Naive thymus-derived CD4-positive, alpha-beta T cell (primary cell): ENCODE data around the gene AQP5. TPM values are rescaled to one million over a fixed set of nuclear protein-coding genes. Genes with fewer than 3 reads are reported as not detected.
A peak's percentile ranks its signal among the peaks of the same experiment; 100 is the strongest.

ENCODE experiments used
- ATAC-seq: fragments of 150-1000 bp; cut with Tn5 transposase; 2 replicates; pipeline ENCODE4 v1.10.0; 2021; ENCODE audit warnings: mild to moderate bottlenecking, moderate library complexity
- CTCF ChIA-PET: fragments of 350-600 bp; sonication (Branson Sonifier 250); formaldehyde crosslinking; loops from one replicate; lab custom pipeline; 2021; ENCODE audit warnings: antibody characterized with exemption; lab: Charles Lee
- POLR2A ChIA-PET: fragments of 350-600 bp; sonication (Branson Sonifier 250); formaldehyde crosslinking; loops from one replicate; lab custom pipeline; 2021; ENCODE audit warnings: antibody characterized with exemption, inconsistent platforms; lab: Charles Lee
- DNase-seq, 9 donors: peaks; one replicate each; pipeline versions ENCODE4 v3.0.0 to v3.0.0-alpha.2; 2020 to 2022; ENCODE audit warnings: mixed read lengths in 1 of 9
- H3K27ac ChIP-seq: one replicate; pipeline ENCODE4 v1.7.0; 2013; ENCODE audit warnings: mild to moderate bottlenecking, low read depth, low read length, moderate library complexity
- H3K27me3 ChIP-seq, 2 donors: one replicate each; pipeline ENCODE4 v1.7.0; 2013; ENCODE audit warnings: low read length in 2 of 2, mild to moderate bottlenecking in 2 of 2, moderate library complexity in 2 of 2; ENCODE audit not compliant: control insufficient read depth in 2 of 2, insufficient read depth in 2 of 2
- H3K36me3 ChIP-seq, 3 experiments: 1 replicate in 2 of 3; 2 replicates in 1 of 3; pipeline ENCODE4 v1.7.0; 2013; ENCODE audit warnings: low read length in 3 of 3, mild to moderate bottlenecking in 3 of 3, moderate library complexity in 1 of 3; ENCODE audit not compliant: insufficient read depth in 3 of 3, control insufficient read depth in 2 of 3
- H3K4me1 ChIP-seq, 2 donors: one replicate each; pipeline ENCODE4 v1.7.0; 2013; ENCODE audit warnings: low read length in 2 of 2, mild to moderate bottlenecking in 2 of 2, moderate library complexity in 1 of 2; ENCODE audit not compliant: control insufficient read depth in 2 of 2, insufficient read depth in 2 of 2
- H3K4me3 ChIP-seq: 2 replicates; pipeline ENCODE4 v1.7.0; 2013; ENCODE audit warnings: mild to moderate bottlenecking, low read length
- H3K9me3 ChIP-seq, 3 experiments: 1 replicate in 2 of 3; 2 replicates in 1 of 3; pipeline ENCODE4 v1.7.0; 2013; ENCODE audit warnings: low read length in 3 of 3; ENCODE audit not compliant: control insufficient read depth in 2 of 3
- H3K27ac Mint-ChIP-seq, 9 donors: one replicate each; pipeline ENCODE4 v1.8.0; 2020 to 2022; ENCODE audit warnings: mixed read lengths in 9 of 9, mild to moderate bottlenecking in 8 of 9, moderate library complexity in 5 of 9, inconsistent platforms in 2 of 9
- H3K27me3 Mint-ChIP-seq, 5 donors: one replicate each; pipeline ENCODE4 v1.8.0; 2021 to 2022; ENCODE audit warnings: mixed read lengths in 5 of 5, mild to moderate bottlenecking in 1 of 5
- H3K36me3 Mint-ChIP-seq, 5 donors: one replicate each; pipeline ENCODE4 v1.8.0; 2020 to 2022; ENCODE audit warnings: mixed read lengths in 5 of 5, mild to moderate bottlenecking in 3 of 5, inconsistent platforms in 1 of 5
- H3K4me1 Mint-ChIP-seq, 7 donors: one replicate each; pipeline ENCODE4 v1.8.0; 2020 to 2022; ENCODE audit warnings: mixed read lengths in 7 of 7, mild to moderate bottlenecking in 3 of 7, inconsistent platforms in 1 of 7
- H3K4me3 Mint-ChIP-seq, 10 donors: one replicate each; pipeline ENCODE4 v1.8.0; 2020 to 2022; ENCODE audit warnings: mild to moderate bottlenecking in 10 of 10, mixed read lengths in 10 of 10, moderate library complexity in 6 of 10, inconsistent platforms in 2 of 10
- H3K9me3 Mint-ChIP-seq, 11 donors: one replicate each; pipeline ENCODE4 v1.8.0; 2020 to 2022; ENCODE audit warnings: mixed read lengths in 11 of 11, mild to moderate bottlenecking in 4 of 11, inconsistent platforms in 1 of 11, moderate library complexity in 1 of 11
- intact Hi-C, 2 donors: fragments of 100-400 bp; cut with micrococcal nuclease; formaldehyde crosslinking; loops; one replicate each; pipeline ENCODE4 v1.15.1; 2023
- polyA plus RNA-seq, 2 donors: library from polyadenylated mRNA; unstranded; fragments of 300-500 nt; fragmentation: Illumina TruSeq; gene quantifications; one replicate each; pipeline ENCODE4 v1.2.3, GENCODE V29; 2021
- total RNA-seq, 6 experiments: library from RNA in 5 of 6; stranded (reverse) in 5 of 6; gene quantifications; 1 replicate in 5 of 6; 2 replicates in 1 of 6; pipeline ENCODE4 v1.2.3 and lab custom pipeline; 2021 to 2026

AQP5 gene
- total and polyA plus RNA-seq, 7 experiments from 2014 or later: not detected

DNA sequence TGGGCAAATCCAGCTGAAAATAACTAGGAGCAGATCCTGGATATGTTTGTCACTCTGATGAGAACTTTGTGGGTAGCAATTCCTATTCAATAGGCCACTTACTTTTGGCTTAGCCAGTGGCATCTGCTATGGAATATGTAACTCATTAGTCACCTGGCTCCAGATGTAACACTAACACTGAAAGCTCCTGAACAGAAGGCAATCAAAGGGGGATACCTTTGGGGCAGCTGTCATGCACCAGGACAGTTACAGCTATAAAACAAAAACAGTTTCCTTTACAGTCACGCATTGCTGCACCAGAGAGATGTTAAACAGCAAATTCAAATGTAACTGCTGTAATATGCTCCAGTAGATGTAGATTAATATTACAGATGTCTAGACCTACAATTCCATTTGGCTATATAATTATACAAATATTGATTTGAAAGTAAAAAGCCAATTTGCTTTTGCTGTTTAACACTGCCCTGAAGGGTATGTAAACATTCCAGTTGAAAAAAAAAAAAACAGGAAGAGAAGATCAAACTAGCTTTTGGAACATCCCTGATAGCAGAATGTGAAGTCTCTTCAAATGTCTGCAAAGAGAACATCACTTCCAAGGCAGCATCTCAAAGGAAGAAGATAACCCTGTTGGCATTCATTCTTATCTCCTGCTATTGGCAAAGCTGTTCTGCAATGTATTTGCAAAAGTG lies 45.2 kb downstream of the AQP5 start:
- Histone ChIP-seq H3K36me3 (peaks cover 0 to 3% (median 0%) of the 10 kb centered on the region in 3 experiments), H3K27me3 (no peaks in the 10 kb centered on the region), H3K27ac (no peak overlapping the region), H3K9me3 (no peaks in the 10 kb centered on the region), H3K4me3 (no peak overlapping the region), H3K4me1 (no peaks in the 10 kb centered on the region)
- Mint-ChIP-seq H3K27ac (peak overlapping the region in 1 of 9 donors; percentile 35), H3K4me1 (peaks cover 0 to 12% (median 0%) of the 10 kb centered on the region in 7 donors), H3K27me3 (no peaks in the 10 kb centered on the region), H3K4me3 (peak overlapping the region in 1 of 10 donors; percentile 6), H3K9me3 (no peaks in the 10 kb centered on the region), H3K36me3 (peaks cover 0 to 16% (median 7%) of the 10 kb centered on the region in 5 donors)
- DNase-seq (no peak), ATAC-seq (no peak)
- intact Hi-C loops: no loop called here
- CTCF ChIA-PET: interaction anchor here (1.0 to 1.9 kb wide), 2 partner anchors 16 to 40 kb away, joined by 3 to 8 read pairs; no protein-coding TSS in a partner anchor
- POLR2A ChIA-PET: no interaction called here

DNA sequence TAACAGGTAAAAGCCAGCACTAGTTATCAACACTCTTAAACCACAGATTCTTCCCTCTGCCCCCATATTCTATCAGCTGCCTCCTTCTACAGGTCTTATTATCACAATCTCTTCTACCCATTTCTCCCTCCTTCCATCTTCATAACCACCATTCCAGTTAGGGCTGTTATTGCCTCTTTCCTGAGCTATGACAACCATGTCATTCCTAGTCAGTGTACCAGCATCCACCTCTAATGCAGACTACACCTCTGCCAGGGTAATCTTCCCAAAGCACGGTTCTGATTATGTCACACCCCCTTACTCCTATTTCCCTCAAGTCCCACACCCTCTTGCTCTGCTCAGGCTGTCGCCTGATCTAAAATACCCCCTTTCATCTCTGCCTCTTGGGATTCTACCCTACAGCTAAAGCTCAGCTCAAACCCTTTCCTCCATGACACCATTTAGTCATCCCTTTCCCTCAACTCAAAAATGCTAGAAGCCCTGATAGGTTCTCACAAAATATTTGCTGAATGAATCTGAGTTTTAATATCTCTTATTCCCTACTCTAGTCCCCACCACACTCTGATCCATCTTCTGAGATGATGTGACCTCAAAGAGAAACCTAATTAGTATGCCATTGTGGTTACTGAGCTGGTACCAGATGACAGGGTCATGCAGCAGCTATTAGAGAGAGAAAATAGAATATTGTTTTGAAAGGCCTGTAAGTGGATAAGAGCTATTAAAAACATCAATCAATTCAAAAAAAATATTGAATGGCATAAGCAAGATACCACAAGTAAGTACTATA lies 51.9 kb downstream of the AQP5 start:
- Mint-ChIP-seq H3K27ac (peak overlapping the region in 2 of 9 donors; percentile 53 to 56), H3K9me3 (no peaks in the 10 kb centered on the region), H3K27me3 (no peaks in the 10 kb centered on the region), H3K4me3 (no peak overlapping the region), H3K36me3 (peaks cover 0 to 25% (median 12%) of the 10 kb centered on the region in 5 donors), H3K4me1 (peaks cover 0 to 25% (median 0%) of the 10 kb centered on the region in 7 donors)
- Histone ChIP-seq H3K9me3 (no peaks in the 10 kb centered on the region), H3K27me3 (no peaks in the 10 kb centered on the region), H3K4me3 (no peak overlapping the region), H3K36me3 (no peaks in the 10 kb centered on the region), H3K27ac (no peak overlapping the region), H3K4me1 (no peaks in the 10 kb centered on the region)
- ChIA-PET CTCF (interaction anchor here (0.7 to 1.7 kb wide), 2 partner anchors 46 to 97 kb away, joined by 5 to 6 read pairs; no protein-coding TSS in a partner anchor), POLR2A (interaction anchor here (0.5 kb wide), 1 partner anchor 1964 kb away, joined by 3 read pairs; no protein-coding TSS in a partner anchor)
- DNase-seq: no peak
- intact Hi-C loops: no loop called here
- no peak for ATAC-seq

DNA sequence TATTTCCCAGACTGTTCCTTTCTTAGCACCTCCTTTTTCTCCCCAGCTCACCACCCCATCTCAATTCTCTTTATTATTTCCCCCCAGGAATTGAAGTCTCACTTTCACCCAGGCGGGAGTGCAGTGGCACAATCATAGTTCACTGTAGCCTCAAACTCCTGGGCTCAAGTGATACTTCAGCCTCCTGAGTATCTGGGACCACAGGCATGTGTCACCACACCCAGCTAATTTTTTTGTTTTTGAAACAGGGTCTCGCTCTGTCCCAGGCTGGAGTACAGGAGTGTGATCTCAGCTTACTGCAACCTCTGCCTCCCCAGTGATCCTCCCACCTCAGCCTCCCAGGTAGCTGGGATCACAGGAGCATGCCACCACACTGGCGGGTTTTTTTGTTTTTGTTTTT lies 52.7 kb downstream of the AQP5 start:
- no peaks in the 10 kb centered on the region for H3K4me1 ChIP-seq
- Mint-ChIP-seq H3K4me1 (peaks cover 0 to 31% (median 0%) of the 10 kb centered on the region in 7 donors), H3K9me3 (no peaks in the 10 kb centered on the region), H3K4me3 (no peak overlapping the region), H3K27ac (no peak overlapping the region), H3K27me3 (no peaks in the 10 kb centered on the region), H3K36me3 (peaks cover 0 to 24% (median 12%) of the 10 kb centered on the region in 5 donors)
- intact Hi-C loops: no loop called here
- no peaks in the 10 kb centered on the region for H3K27me3 ChIP-seq
- ChIA-PET CTCF (interaction anchor here (0.7 to 1.7 kb wide), 2 partner anchors 47 to 96 kb away, joined by 5 to 6 read pairs; no protein-coding TSS in a partner anchor), POLR2A (no interaction called here)
- no peaks in the 10 kb centered on the region for H3K9me3 ChIP-seq
- no peak overlapping the region for H3K4me3 ChIP-seq
- no peaks in the 10 kb centered on the region for H3K36me3 ChIP-seq
- no peak for ATAC-seq
- H3K27ac ChIP-seq: no peak overlapping the region
- DNase-seq: no peak

Other genes starting within 250 kb of the AQP5 start
- gene TMBIM6, start 220.3 kb upstream of the AQP5 start, total RNA-seq: 100 to 1,000 TPM; 307 to 432 (median 381) TPM
- gene TMBIM6, start 220.3 kb upstream of the AQP5 start, polyA plus RNA-seq: 100 to 1,000 TPM; 835 to 916 TPM
- 10 to 100 TPM in 4 of 5 experiments, 1 to 10 TPM in 1; 4.3 to 27.5 (median 12.0) TPM for gene NCKAP5L, start 133.5 kb upstream of the AQP5 start, total RNA-seq
- gene NCKAP5L, start 133.5 kb upstream of the AQP5 start, polyA plus RNA-seq: 1 to 10 TPM; 1.8 to 5.4 TPM
- gene BCDIN3D, start 118.8 kb upstream of the AQP5 start, total RNA-seq: 10 to 100 TPM in 2 of 5 experiments, 1 to 10 TPM in 3; 3.7 to 17.4 (median 6.8) TPM
- 1 to 10 TPM; 4.8 to 7.4 TPM for gene BCDIN3D, start 118.8 kb upstream of the AQP5 start, polyA plus RNA-seq
- gene FAIM2, start 58.0 kb upstream of the AQP5 start, total RNA-seq: under 1 TPM in 2 of 5 experiments, not detected in 3; 0.22 to 0.85 TPM
- not detected for gene FAIM2, start 58.0 kb upstream of the AQP5 start, polyA plus RNA-seq
- not detected for gene AQP2, start 11.1 kb upstream of the AQP5 start, total RNA-seq
- not detected for gene AQP2, start 11.1 kb upstream of the AQP5 start, polyA plus RNA-seq
- gene AQP6, start 11.1 kb downstream of the AQP5 start, total RNA-seq: not detected
- not detected for gene AQP6, start 11.1 kb downstream of the AQP5 start, polyA plus RNA-seq
- 100 to 1,000 TPM in 1 of 5 experiments, 10 to 100 TPM in 1, 1 to 10 TPM in 3; 4.2 to 111 (median 8.0) TPM for gene RACGAP1, start 63.6 kb downstream of the AQP5 start, total RNA-seq
- 10 to 100 TPM in 1 of 2 donors, 1 to 10 TPM in 1; 8.6 to 11.1 TPM for gene RACGAP1, start 63.6 kb downstream of the AQP5 start, polyA plus RNA-seq
- 10 to 100 TPM in 1 of 5 experiments, 1 to 10 TPM in 3, under 1 TPM in 1; 0.34 to 10.1 (median 2.0) TPM for gene ASIC1, start 95.7 kb downstream of the AQP5 start, total RNA-seq
- under 1 TPM; 0.14 to 0.51 TPM for gene ASIC1, start 95.7 kb downstream of the AQP5 start, polyA plus RNA-seq
- 10 to 100 TPM; 65.1 to 88.5 (median 67.5) TPM for gene SMARCD1, start 123.5 kb downstream of the AQP5 start, total RNA-seq
- gene SMARCD1, start 123.5 kb downstream of the AQP5 start, polyA plus RNA-seq: 10 to 100 TPM in 1 of 2 donors, 1 to 10 TPM in 1; 9.5 to 16.6 TPM
- gene GPD1, start 142.1 kb downstream of the AQP5 start, total RNA-seq: 1 to 10 TPM in 2 of 5 experiments, under 1 TPM in 3; 0.50 to 1.5 (median 0.60) TPM
- gene GPD1, start 142.1 kb downstream of the AQP5 start, polyA plus RNA-seq: not detected
- gene COX14, start 150.4 kb downstream of the AQP5 start, total RNA-seq: 10 to 100 TPM; 37.2 to 49.4 (median 46.9) TPM
- gene COX14, start 150.4 kb downstream of the AQP5 start, polyA plus RNA-seq: 100 to 1,000 TPM; 202 to 244 TPM
- 10 to 100 TPM; 41.0 to 52.2 (median 47.7) TPM for gene CERS5, start 205.5 kb downstream of the AQP5 start, total RNA-seq
- 10 to 100 TPM; 33.7 to 38.1 TPM for gene CERS5, start 205.5 kb downstream of the AQP5 start, polyA plus RNA-seq